ENCODE measurements around the gene MON2.
"Not testable (repeated sequence)": the region's sequence is repeated elsewhere in the genome, so short reads cannot be mapped to it uniquely, and the experiment has no call there.

The MON2 gene, protein sequence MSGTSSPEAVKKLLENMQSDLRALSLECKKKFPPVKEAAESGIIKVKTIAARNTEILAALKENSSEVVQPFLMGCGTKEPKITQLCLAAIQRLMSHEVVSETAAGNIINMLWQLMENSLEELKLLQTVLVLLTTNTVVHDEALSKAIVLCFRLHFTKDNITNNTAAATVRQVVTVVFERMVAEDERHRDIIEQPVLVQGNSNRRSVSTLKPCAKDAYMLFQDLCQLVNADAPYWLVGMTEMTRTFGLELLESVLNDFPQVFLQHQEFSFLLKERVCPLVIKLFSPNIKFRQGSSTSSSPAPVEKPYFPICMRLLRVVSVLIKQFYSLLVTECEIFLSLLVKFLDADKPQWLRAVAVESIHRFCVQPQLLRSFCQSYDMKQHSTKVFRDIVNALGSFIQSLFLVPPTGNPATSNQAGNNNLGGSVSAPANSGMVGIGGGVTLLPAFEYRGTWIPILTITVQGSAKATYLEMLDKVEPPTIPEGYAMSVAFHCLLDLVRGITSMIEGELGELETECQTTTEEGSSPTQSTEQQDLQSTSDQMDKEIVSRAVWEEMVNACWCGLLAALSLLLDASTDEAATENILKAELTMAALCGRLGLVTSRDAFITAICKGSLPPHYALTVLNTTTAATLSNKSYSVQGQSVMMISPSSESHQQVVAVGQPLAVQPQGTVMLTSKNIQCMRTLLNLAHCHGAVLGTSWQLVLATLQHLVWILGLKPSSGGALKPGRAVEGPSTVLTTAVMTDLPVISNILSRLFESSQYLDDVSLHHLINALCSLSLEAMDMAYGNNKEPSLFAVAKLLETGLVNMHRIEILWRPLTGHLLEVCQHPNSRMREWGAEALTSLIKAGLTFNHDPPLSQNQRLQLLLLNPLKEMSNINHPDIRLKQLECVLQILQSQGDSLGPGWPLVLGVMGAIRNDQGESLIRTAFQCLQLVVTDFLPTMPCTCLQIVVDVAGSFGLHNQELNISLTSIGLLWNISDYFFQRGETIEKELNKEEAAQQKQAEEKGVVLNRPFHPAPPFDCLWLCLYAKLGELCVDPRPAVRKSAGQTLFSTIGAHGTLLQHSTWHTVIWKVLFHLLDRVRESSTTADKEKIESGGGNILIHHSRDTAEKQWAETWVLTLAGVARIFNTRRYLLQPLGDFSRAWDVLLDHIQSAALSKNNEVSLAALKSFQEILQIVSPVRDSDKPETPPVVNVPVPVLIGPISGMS (N-terminal part only)

GRCh38 chr12:62466594-62467491 is at the start of gene MON2:
MON2 (plus strand) TSS chr12:62466826; CDS start chr12:62467208, 382 bp downstream.
- peak; percentile 79 for DNase-seq (ENCODE audit: low read depth)

- no peak for DNase-seq (ENCODE audit: low read depth)
These were observed 40.5 kb upstream of the MON2 start for GRCh38 chr12:62426089-62426488.

DNA sequence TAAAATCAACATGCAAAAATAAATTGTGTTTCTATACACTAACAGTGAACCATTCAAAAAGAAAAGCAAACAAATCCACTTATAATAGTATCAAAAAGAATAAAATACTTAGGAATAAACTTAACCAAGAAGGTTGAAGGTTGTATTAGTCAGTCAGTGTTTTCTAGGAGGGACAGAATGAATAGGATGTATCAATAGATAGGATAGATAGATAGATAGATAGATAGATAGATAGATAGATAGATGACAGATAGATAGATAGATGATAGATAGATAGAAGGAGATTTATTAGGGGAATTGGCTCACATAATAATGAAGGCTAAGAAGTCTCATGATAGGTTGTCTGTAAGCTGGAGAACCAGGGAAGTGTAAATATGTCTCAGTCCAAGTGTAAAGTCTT is 37.2 kb upstream of the MON2 start:
- no peak for DNase-seq (ENCODE audit: low read depth)

GRCh38 chr12:62434494-62435302 is 31.9 kb upstream of the MON2 start:
- no peak for DNase-seq (ENCODE audit: low read depth)

DNA sequence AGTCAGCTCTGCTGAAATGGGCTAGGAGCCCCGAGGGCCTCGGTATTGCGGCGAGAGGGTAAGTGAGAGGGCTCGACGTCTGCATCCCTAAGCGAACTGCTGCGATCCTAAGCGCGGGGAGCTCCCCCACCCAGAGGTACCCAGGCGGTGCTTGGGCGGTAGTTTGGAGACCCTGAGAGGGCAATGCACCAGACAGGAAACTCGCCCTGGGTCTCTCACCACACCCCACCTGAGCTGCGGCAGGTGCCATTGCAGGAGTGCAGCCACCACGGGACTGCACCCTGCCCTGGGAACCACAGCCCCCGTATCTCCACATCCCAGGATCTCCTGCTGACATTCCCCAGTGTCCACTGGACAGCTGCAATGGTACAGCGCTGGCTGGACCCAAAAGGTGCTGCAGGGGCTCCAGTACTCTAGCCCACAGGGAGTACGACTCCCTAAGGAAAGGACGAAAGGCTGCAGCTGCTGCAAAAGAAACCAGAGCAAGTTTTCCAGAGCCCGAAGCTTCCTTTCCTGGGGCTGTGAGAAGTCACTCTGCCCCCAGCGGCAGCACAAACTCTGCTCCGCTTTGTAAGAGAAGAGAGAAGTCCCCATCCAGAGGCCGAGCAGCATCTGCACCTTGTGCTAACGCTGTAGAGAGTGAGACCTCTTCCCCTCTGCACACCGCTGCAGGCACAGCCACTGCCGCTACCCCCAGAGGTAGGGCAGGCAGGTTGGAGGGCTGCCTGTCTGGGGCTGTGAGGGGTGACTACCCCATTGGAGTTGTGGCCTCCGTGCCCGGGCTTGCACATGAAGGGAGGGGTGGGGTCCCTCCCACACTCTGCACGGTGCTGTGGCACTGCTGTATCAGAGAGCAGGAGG is 31.1 kb upstream of the MON2 start:
- DNase-seq (ENCODE audit: low read depth), result no peak

- no peak for DNase-seq (ENCODE audit: low read depth)
These were observed 30.5 kb upstream of the MON2 start for GRCh38 chr12:62436164-62436503.

GRCh38 chr12:62438098-62438692 is 28.4 kb upstream of the MON2 start:
- no peak for DNase-seq (ENCODE audit: low read depth)

- no peak for DNase-seq (ENCODE audit: low read depth)
These were observed 19.7 kb upstream of the MON2 start for GRCh38 chr12:62446754-62447452.

GRCh38 chr12:62448436-62448835 is 18.2 kb upstream of the MON2 start:
- no peak for DNase-seq (ENCODE audit: low read depth)

GRCh38 chr12:62455429-62455828 is 11.2 kb upstream of the MON2 start:
- DNase-seq (ENCODE audit: low read depth), result not testable (repeated sequence)

DNA sequence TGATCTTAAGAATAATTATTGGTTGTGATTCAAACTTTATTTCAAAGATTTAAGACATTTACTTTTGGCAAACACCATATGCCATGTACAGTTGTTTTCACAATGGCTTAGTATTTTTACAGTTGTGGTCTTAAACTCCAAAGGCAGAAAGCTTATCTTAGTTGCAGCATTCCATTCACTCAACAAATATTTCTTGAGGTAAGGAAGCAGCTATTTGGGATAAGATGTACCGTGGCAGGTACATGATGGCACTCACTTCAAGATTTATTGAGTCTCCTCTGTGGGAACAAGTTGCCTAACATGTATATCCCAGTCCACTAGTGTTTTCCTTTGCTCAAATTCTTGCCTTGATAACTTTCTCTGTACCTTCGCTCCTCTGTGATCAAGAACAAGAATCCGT is 8.0 kb upstream of the MON2 start:
- DNase-seq (ENCODE audit: low read depth), result no peak

DNA sequence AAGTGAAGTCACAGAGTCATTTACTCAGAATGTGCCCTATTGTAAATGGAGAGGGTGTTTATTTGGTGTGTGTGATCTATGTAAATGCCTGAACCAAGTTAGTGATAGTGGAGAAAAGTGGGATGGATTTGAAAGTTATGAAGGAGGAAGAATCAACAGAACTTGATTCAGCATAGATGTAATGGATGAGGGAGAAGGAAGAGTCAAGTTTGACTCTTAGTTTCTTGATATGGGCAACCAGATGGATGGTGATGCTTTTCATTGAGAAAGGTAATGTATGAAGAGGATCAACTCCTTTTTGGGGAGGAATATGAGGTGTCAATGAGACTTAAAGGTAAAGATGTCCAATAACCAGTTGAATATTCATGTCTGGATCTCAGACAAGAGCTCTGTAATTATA is 6.7 kb upstream of the MON2 start:
- DNase-seq (ENCODE audit: low read depth), result no peak

GRCh38 chr12:62461171-62461837 is 5.3 kb upstream of the MON2 start:
- not testable (repeated sequence) for DNase-seq (ENCODE audit: low read depth)

DNA sequence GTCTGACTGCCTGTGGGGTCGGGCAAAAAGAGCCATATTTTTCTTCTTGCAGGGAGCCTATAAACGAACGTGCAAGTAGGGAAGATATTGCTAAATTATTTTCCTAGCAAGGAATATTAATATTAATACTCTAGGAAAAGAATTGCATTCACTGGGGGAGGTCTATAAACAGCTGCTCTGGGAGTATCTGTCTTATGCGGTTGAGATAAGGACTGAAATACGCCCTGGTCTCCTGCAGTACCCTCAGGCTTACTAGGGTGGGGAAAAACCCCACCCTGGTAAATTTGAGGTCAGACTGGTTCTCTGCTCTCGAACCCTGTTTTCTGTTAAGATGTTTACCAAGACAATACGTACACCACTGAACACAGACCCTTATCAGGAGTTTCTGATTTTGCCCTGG is 3.4 kb upstream of the MON2 start:
- not testable (repeated sequence) for DNase-seq (ENCODE audit: low read depth)

DNA sequence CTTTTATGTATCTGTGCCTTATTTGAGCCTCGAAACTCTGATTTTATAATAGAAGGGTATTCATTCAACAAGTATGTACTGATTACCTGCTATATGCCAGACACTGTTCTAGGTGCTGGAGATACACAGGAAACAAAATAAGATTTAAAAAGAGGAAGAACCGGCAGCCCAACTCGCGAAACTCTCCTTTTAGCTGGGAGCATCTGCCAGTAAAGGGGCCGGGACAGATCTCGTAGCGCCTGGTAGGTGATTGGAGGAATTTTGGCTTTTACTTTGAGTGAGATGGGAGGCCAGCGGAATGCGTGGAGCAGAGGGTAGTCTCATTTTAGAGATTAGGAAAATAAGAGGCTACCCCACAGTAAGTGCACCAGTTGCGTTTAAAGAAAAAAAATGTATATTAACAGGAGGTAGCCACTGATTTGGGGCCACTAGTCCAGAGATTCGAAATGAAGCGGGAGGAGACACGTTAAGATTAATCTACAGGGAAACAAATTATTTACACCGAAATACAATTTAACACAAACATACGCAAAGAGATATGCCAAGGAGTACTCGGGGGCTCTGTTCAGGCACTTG is 520 bp upstream of the MON2 start:
- DNase-seq (ENCODE audit: low read depth), result peak; percentile 7

DNA sequence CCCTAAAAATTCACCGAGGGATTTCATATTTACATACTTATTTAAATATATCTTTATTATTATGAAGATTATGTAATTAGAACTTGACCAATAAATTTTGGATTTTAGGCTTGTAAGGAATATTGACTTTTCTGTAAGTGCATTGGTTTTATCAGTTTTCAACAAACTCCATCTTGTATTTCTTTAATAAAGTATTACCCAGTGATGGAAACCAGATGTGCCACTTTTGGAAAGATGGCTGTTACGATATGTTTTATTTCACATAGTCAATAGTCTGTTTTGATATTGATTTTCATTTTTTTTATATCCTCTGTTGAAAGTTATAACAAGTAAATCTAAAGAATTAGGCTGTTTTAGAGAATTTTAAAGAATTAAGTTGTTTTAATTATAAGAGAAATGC is 1.8 kb downstream of the MON2 start:
- DNase-seq (ENCODE audit: low read depth), result no peak

DNA sequence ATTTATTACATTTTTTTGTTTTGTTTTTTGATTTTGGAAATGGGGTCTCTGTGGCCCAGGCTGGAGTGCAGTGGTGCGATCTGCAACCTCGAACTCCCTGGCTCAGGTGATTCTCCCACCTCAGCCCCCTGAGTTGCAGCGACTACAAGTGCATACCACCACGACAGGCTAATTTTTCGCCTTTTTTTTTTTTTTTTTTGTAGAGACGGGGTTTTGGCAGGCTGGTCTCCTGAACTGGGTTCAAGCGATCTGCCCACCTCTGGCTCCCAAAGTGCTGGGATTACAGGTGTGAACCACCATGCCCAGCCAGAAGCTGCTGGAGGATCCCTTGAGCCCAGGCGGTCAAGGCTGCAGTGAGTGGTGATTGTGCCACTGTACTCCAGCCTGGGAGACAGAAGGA is 2.3 kb downstream of the MON2 start:
- DNase-seq (ENCODE audit: low read depth), result no peak

GRCh38 chr12:62469704-62470103 is 3.1 kb downstream of the MON2 start:
- no peak for DNase-seq (ENCODE audit: low read depth)

Data from activated T-cell treated with anti-CD3 and anti-CD28 coated beads for 24 hours (primary cell).